IMR-90 (cell line): ENCODE results near the gene ORMDL3.
"Not testable (repeated sequence)": the region's sequence is repeated elsewhere in the genome, so short reads cannot be mapped to it uniquely, and the experiment has no call there.

Source experiments
- BHLHE40 ChIP-seq: fragments of 150-350 bp; IDR thresholded peaks from 2 replicates; pipeline ENCODE4 v1.6.1; 2016; ENCODE audit warnings: mild to moderate bottlenecking, low read depth, low read length
- CHD1 ChIP-seq: IDR thresholded peaks from 2 replicates; pipeline ENCODE4 v1.6.1; 2012; ENCODE audit warnings: low read depth, low read length, improper control_type of control experiment
- MXI1 ChIP-seq: IDR thresholded peaks from 2 replicates; pipeline ENCODE4 v1.6.1; 2012; ENCODE audit warnings: low read depth, mild to moderate bottlenecking, low read length, moderate library complexity, borderline replicate concordance
- POLR2A ChIP-seq: IDR thresholded peaks from 2 replicates; pipeline ENCODE4 v1.6.1; 2012; ENCODE audit warnings: mild to moderate bottlenecking, low read depth, low read length
- TF ChIP-seq, protein P1 (sequence below): conservative IDR thresholded peaks from 2 replicates; pipeline ENCODE4 v1.5.1; 2012; ENCODE audit warnings: mild to moderate bottlenecking, low read depth, low read length, improper control_type of control experiment

DNA sequence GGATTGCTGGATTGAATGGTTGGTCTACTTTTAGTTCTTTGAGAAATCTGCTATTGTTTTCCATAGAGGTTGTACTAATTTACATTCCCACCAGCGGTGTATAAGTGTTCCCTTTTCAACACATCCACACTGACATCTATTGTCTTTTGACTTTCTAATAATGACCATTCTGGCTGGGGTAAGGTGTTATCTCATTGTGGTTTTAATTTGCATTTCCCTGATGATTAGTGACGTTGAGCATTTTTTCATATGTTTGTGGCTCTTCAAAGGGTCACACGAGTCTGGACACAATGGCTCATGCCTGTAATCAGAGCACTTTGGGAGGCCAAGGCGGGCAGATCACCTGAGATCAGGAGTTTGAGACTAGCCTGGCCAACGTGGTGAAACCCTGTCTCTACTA, 41.3 kb downstream of the ORMDL3 start:
- TF ChIP-seq, protein P1, sequence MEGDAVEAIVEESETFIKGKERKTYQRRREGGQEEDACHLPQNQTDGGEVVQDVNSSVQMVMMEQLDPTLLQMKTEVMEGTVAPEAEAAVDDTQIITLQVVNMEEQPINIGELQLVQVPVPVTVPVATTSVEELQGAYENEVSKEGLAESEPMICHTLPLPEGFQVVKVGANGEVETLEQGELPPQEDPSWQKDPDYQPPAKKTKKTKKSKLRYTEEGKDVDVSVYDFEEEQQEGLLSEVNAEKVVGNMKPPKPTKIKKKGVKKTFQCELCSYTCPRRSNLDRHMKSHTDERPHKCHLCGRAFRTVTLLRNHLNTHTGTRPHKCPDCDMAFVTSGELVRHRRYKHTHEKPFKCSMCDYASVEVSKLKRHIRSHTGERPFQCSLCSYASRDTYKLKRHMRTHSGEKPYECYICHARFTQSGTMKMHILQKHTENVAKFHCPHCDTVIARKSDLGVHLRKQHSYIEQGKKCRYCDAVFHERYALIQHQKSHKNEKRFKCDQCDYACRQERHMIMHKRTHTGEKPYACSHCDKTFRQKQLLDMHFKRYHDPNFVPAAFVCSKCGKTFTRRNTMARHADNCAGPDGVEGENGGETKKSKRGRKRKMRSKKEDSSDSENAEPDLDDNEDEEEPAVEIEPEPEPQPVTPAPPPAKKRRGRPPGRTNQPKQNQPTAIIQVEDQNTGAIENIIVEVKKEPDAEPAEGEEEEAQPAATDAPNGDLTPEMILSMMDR, result not testable (repeated sequence)
- TF ChIP-seq MXI1, POLR2A, BHLHE40, CHD1: not testable (repeated sequence)
